Activated gamma-delta T cell treated with anti-CD3 and anti-CD28 coated beads, Interleukin-2, amount 50 U/mL, for 16 hours (primary cell): ENCODE results near the gene ATP6AP1.

ENCODE experiments used
- DNase-seq: peaks from one replicate; pipeline ENCODE4 v3.0.0-alpha.2; 2020; ENCODE audit warnings: low read depth

Gene ATP6AP1

GRCh38 chrX:154449618-154450017 lies 21.1 kb downstream of the ATP6AP1 start:
- no peak for DNase-seq

GRCh38 chrX:154450312-154450711 lies 21.8 kb downstream of the ATP6AP1 start:
- no peak for DNase-seq

- no peak for DNase-seq
Measured at GRCh38 chrX:154452823-154453222, 24.3 kb downstream of the ATP6AP1 start.

GRCh38 chrX:154457491-154458115 lies 29.1 kb downstream of the ATP6AP1 start:
- DNase-seq, result peak; percentile 13

GRCh38 chrX:154458116-154458953 lies 29.9 kb downstream of the ATP6AP1 start, which contains the start of gene PLXNA3:
PLXNA3 (plus strand) TSS chrX:154458281; CDS start chrX:154460184, 1,903 bp downstream.
- peak; percentile 43 for DNase-seq

- DNase-seq, result no peak
Measured at GRCh38 chrX:154458954-154459778, 30.7 kb downstream of the ATP6AP1 start.

GRCh38 chrX:154459832-154460231 lies 31.4 kb downstream of the ATP6AP1 start:
- DNase-seq, result no peak

GRCh38 chrX:154460326-154460725 lies 31.8 kb downstream of the ATP6AP1 start:
- DNase-seq, result no peak

GRCh38 chrX:154462396-154462795 lies 33.9 kb downstream of the ATP6AP1 start:
- no peak for DNase-seq

GRCh38 chrX:154463611-154464220 lies 35.2 kb downstream of the ATP6AP1 start:
- DNase-seq, result no peak

- no peak for DNase-seq
Measured at GRCh38 chrX:154464806-154465365, 36.4 kb downstream of the ATP6AP1 start.

- DNase-seq, result no peak
Measured at GRCh38 chrX:154465601-154466000, 37.1 kb downstream of the ATP6AP1 start.

- DNase-seq, result no peak
Measured at GRCh38 chrX:154466036-154466435, 37.6 kb downstream of the ATP6AP1 start.

- no peak for DNase-seq
Measured at GRCh38 chrX:154466907-154467306, 38.4 kb downstream of the ATP6AP1 start.

GRCh38 chrX:154467556-154467955 lies 39.1 kb downstream of the ATP6AP1 start:
- DNase-seq, result no peak

- no peak for DNase-seq
Measured at GRCh38 chrX:154468217-154468616, 39.7 kb downstream of the ATP6AP1 start.

GRCh38 chrX:154469114-154469513 lies 40.6 kb downstream of the ATP6AP1 start:
- no peak for DNase-seq

GRCh38 chrX:154469880-154470279 lies 41.4 kb downstream of the ATP6AP1 start:
- DNase-seq, result no peak

GRCh38 chrX:154470434-154470833 lies 42.0 kb downstream of the ATP6AP1 start:
- DNase-seq, result no peak

- no peak for DNase-seq
Measured at GRCh38 chrX:154470914-154471568, 42.6 kb downstream of the ATP6AP1 start.
